Amygdala (tissue), 56 donors: ENCODE data around the gene THBS4.
A peak's percentile ranks its signal among the peaks of the same experiment; 100 is the strongest.

Experiments used
- DNase-seq, 56 donors: peaks; one replicate each; lab custom pipeline; 2025; lab: John Stamatoyannopoulos, UW

Gene THBS4

GRCh38 chr5:80042330-80042729 is 7.2 kb downstream of the THBS4 start:
- no peak for DNase-seq

GRCh38 chr5:80043187-80043586 is 8.0 kb downstream of the THBS4 start:
- no peak for DNase-seq

GRCh38 chr5:80048084-80048780 is 13.1 kb downstream of the THBS4 start:
- no peak for DNase-seq

- DNase-seq = no peak
Observed at GRCh38 chr5:80052464-80052863, 17.3 kb downstream of the THBS4 start.

- no peak for DNase-seq
Observed at GRCh38 chr5:80054682-80055081, 19.5 kb downstream of the THBS4 start.

- DNase-seq = no peak
Observed at GRCh38 chr5:80055491-80056170, 20.5 kb downstream of the THBS4 start.

- DNase-seq = no peak
Observed at GRCh38 chr5:80057099-80057498, 22.0 kb downstream of the THBS4 start.

GRCh38 chr5:80057921-80058320 is 22.8 kb downstream of the THBS4 start:
- no peak for DNase-seq

GRCh38 chr5:80059354-80059980 is 24.3 kb downstream of the THBS4 start:
- DNase-seq = no peak

GRCh38 chr5:80060966-80061365 is 25.8 kb downstream of the THBS4 start:
- no peak for DNase-seq

GRCh38 chr5:80061547-80061946 is 26.4 kb downstream of the THBS4 start:
- DNase-seq = no peak

- DNase-seq = no peak
Observed at GRCh38 chr5:80064124-80064523, 29.0 kb downstream of the THBS4 start.

- no peak for DNase-seq
Observed at GRCh38 chr5:80067016-80067415, 31.9 kb downstream of the THBS4 start.

GRCh38 chr5:80067531-80068245 is 32.5 kb downstream of the THBS4 start:
- no peak for DNase-seq

- DNase-seq = no peak
Observed at GRCh38 chr5:80068246-80068636, 33.1 kb downstream of the THBS4 start.

GRCh38 chr5:80068775-80069174 is 33.6 kb downstream of the THBS4 start:
- DNase-seq = no peak

GRCh38 chr5:80069251-80069800 is 34.2 kb downstream of the THBS4 start:
- no peak for DNase-seq

GRCh38 chr5:80069918-80070318 is 34.8 kb downstream of the THBS4 start:
- peak in 8 of 56 donors; percentile 6 to 26 (median 14) for DNase-seq

GRCh38 chr5:80070338-80071056 is 35.3 kb downstream of the THBS4 start:
- DNase-seq = no peak

GRCh38 chr5:80071510-80072021 is 36.4 kb downstream of the THBS4 start:
- DNase-seq = no peak
